Thoracic aorta (tissue), 2 donors: ENCODE data around the gene TMEM255B. TPM values are rescaled to one million over a fixed set of nuclear protein-coding genes. Genes with fewer than 3 reads are reported as not detected.

Experiments used
- ATAC-seq: fragments of 150-250 bp; one replicate; pipeline ENCODE4 v1.8.0; 2017; ENCODE audit warnings: low read depth; ENCODE audit not compliant: insufficient number of reproducible peaks, low FRiP score
- DNase-seq: peaks from one replicate; pipeline ENCODE4 v3.0.0-alpha.2; 2020; ENCODE audit warnings: low spot score
- H3K27ac ChIP-seq, 2 donors: fragments of 200-600 bp; sonication (generic); 1 replicate in 1 of 2; 2 replicates in 1 of 2; pipeline ENCODE4 v1.5.1; 2016; ENCODE audit warnings: mild to moderate bottlenecking in 2 of 2, moderate library complexity in 2 of 2
- H3K27me3 ChIP-seq: fragments of 200-600 bp; sonication (generic); replicated peaks from 2 replicates; pipeline ENCODE4 v1.6.0; 2016; ENCODE audit warnings: mild to moderate bottlenecking; ENCODE audit not compliant: insufficient read depth
- H3K36me3 ChIP-seq: fragments of 200-600 bp; sonication (generic); one replicate; pipeline ENCODE4 v1.5.1; 2016
- H3K4me1 ChIP-seq, 2 donors: fragments of 200-600 bp; sonication (generic); 1 replicate in 1 of 2; 2 replicates in 1 of 2; pipeline versions ENCODE4 v1.5.1 to v1.6.0; 2016; ENCODE audit warnings: low read depth in 2 of 2, mild to moderate bottlenecking in 1 of 2; ENCODE audit not compliant: control insufficient read depth in 1 of 2
- H3K4me3 ChIP-seq: fragments of 200-600 bp; sonication (generic); 2 replicates; pipeline ENCODE4 v1.5.1; 2016; ENCODE audit warnings: mild to moderate bottlenecking
- H3K9me3 ChIP-seq: fragments of 200-600 bp; sonication (generic); 2 replicates; pipeline ENCODE4 v1.5.1; 2016
- total RNA-seq, 2 donors: library from RNA; depleted of rRNA; stranded (reverse); fragments of >200 nt; gene quantifications; one replicate each; pipeline versions ENCODE4 v1.1.0 to v1.2.3, GENCODE V29; 2016
- TF ChIP-seq, protein P1 (sequence below): fragments of 200-600 bp; sonication (generic); IDR thresholded peaks from one replicate; pipeline ENCODE4 v1.5.1; 2019; ENCODE audit warnings: antibody characterized with exemption

TMEM255B gene
- total RNA-seq, 2 donors from 2014 or later = 11.2 to 14.9 TPM

DNA sequence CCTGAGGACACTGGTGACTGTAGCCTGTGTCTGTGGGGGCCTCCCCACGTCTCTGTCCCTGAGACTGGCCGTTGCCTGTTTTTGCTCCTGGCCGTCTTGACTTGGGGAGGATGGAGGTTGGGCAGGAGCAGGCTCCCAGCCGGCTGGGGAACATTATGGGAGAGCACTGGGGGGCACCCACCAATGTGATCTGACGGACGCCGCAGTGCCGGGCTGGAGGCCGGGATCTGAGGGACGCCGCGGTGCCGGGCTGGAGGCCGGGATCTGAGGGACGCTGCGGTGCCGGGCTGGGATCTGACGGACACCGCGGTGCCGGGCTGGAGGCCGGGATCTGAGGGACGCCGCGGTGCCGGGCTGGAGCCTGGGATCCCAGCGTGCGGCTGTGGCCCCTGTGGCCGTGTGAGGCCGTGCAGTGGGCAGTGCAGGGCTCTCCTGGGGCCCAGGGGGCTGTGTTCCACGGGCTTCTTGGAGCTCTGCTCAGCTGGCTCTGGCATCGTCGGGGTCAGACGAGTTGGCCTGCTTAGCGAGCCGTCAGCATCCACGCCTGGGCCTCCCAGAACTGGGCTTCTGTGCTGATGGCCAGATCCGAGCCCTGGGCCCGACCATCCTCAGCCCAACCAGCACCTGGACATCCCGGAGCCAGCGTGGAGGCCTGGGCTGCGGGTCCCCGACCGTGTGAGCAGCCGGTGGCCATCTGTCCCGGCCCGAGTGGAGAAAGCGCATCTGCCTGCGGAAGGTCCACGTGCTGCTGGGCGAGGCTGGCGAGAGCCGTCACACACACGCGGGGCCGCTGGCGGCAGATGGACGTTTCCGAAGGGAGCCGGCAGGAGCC lies 59.0 kb downstream of the TMEM255B start:
- H3K27me3 ChIP-seq = no peaks in the 10 kb centered on the region
- peak overlapping the region; percentile 72 to 92 for H3K27ac ChIP-seq
- TF ChIP-seq, protein P1, sequence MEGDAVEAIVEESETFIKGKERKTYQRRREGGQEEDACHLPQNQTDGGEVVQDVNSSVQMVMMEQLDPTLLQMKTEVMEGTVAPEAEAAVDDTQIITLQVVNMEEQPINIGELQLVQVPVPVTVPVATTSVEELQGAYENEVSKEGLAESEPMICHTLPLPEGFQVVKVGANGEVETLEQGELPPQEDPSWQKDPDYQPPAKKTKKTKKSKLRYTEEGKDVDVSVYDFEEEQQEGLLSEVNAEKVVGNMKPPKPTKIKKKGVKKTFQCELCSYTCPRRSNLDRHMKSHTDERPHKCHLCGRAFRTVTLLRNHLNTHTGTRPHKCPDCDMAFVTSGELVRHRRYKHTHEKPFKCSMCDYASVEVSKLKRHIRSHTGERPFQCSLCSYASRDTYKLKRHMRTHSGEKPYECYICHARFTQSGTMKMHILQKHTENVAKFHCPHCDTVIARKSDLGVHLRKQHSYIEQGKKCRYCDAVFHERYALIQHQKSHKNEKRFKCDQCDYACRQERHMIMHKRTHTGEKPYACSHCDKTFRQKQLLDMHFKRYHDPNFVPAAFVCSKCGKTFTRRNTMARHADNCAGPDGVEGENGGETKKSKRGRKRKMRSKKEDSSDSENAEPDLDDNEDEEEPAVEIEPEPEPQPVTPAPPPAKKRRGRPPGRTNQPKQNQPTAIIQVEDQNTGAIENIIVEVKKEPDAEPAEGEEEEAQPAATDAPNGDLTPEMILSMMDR = no peak
- H3K36me3 ChIP-seq = peaks cover 17% of the 10 kb centered on the region
- H3K4me1 ChIP-seq = peaks cover 41 to 77% of the 10 kb centered on the region in 2 donors
- no peak overlapping the region for H3K4me3 ChIP-seq
- no peak for ATAC-seq
- no peaks in the 10 kb centered on the region for H3K9me3 ChIP-seq
- DNase-seq = no peak

DNA sequence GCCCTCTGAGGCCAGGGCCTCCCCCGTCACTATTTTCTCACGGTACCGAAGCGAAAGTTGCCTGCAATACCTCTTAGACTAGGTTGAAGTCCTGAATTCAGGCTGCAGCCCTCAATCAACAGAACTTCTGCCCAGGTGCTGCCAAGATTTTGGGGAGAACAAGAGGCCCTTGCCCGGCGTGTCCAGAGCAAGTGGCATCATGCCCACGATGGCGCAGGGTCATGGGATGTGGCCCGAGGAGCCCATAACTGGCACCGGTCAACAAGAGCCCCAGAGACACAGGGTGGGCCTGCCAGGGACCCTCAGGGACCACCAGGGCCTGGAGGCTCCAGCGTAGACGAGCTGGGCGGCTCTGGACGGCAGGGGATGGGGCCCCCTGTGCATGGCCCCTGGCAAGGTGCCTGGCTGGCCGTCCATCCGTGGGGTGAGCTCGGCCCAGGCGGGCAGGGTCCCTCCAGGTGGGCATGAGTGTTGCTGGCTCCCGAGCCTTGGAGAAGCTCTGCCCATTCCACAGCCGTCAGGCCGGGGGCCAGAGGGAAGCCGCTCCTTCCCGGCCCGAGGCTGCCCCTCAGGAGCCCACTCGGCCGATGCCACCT lies 59.8 kb downstream of the TMEM255B start:
- H3K27ac ChIP-seq = peak overlapping the region; percentile 72 to 92
- no peaks in the 10 kb centered on the region for H3K27me3 ChIP-seq
- TF ChIP-seq, protein P1 = no peak
- H3K36me3 ChIP-seq = peaks cover 24% of the 10 kb centered on the region
- DNase-seq = no peak
- no peak overlapping the region for H3K4me3 ChIP-seq
- H3K4me1 ChIP-seq = peaks cover 35 to 69% of the 10 kb centered on the region in 2 donors
- no peak for ATAC-seq
- no peaks in the 10 kb centered on the region for H3K9me3 ChIP-seq

DNA sequence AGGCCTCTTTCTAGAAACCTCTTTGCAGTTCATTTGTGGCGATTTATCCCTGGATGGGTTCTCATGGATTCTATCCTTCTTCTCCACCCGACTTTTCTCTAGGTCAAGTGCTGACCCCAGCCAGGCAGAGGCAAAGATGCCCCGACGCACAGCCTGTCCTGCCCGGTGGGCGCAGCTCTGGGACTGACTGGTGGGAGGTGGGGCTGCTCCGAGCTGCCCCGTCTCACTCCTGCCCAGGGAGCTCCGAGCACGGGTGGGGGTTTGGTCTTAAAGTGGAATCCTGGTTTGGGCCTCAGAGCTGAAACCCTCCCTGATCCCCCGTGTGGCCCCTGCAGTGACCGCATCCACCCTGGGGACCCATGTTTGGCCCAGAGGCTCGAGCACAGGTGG lies 60.3 kb downstream of the TMEM255B start:
- H3K27ac ChIP-seq = peak overlapping the region; percentile 72 to 92
- DNase-seq = no peak

DNA sequence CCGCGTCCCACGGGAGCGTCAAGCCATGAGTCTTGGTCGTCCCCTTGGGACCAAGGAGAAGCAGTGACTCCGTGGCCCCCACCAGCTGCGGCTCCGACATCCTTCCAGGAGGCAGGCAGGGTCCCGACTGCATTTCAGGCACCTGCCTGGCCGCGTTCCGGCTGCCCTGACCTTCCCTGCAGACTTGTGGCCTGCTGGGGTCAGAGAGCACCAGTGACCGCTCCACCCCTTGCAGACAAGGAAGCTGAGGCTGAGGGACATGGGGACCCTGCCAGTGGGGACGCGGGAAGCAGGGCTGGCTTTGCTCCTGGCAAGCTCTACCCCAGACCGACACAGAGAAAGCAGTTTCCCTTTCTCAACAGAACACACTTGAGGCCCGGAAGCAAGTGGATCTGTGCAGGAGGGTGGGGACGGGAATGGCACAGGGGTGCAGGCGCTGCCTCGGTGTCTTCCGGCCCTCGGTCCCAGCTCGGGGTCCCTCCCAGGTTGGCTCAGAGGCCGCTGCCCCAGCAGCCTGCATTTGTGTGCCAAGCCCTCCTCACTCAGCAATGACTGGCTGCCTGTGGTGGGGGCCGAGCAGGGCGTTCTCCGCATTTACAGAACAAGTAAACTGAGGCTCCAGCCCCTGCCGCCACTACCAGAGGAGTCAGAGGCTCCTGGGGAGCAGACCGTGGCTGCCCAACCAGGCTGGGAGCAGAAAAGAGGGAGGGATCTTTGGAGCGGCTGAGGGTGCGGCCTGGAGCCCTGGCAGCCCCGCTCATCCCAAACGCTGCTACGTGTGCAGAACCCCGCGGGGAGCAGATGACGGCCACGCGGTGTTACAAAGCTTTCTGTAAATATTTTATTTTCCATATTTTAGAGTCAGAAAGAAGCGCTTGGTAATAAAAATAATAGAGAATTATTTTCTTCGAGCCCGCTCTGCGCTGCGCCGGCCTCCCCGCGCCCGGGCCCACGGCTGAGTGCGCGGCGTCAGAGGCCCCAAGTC lies 61.0 kb downstream of the TMEM255B start:
- ATAC-seq (no peak), DNase-seq (no peak)
- Histone ChIP-seq H3K9me3 (no peaks in the 10 kb centered on the region), H3K4me1 (peaks cover 28 to 57% of the 10 kb centered on the region in 2 donors), H3K27ac (peak overlapping the region; percentile 72 to 92), H3K27me3 (no peaks in the 10 kb centered on the region), H3K4me3 (peak overlapping the region; percentile 51), H3K36me3 (peaks cover 28% of the 10 kb centered on the region)
- TF ChIP-seq, protein P1 = no peak

More for the DNA sequence above, 60.3 kb downstream of the TMEM255B start:
- H3K27me3 ChIP-seq = no peaks in the 10 kb centered on the region
- no peak overlapping the region for H3K4me3 ChIP-seq
- H3K9me3 ChIP-seq = no peaks in the 10 kb centered on the region
- peaks cover 31 to 64% of the 10 kb centered on the region in 2 donors for H3K4me1 ChIP-seq
- ATAC-seq = no peak
- H3K36me3 ChIP-seq = peaks cover 27% of the 10 kb centered on the region
- TF ChIP-seq, protein P1 = no peak
